Activated CD8-positive, alpha-beta memory T cell treated with anti-CD3 and anti-CD28 coated beads for 1 hour (primary cell): Measurements from ENCODE around the gene GPR132.

ENCODE experiments used
- DNase-seq, 2 donors: peaks; one replicate each; pipeline ENCODE4 v3.0.0-alpha.2; 2020; ENCODE audit warnings: low read depth in 1 of 2; ENCODE audit errors: extremely low read depth in 1 of 2

The GPR132 gene

GRCh38 chr14:105023144-105023543, 42.1 kb downstream of the GPR132 start:
- no peak for DNase-seq

DNA sequence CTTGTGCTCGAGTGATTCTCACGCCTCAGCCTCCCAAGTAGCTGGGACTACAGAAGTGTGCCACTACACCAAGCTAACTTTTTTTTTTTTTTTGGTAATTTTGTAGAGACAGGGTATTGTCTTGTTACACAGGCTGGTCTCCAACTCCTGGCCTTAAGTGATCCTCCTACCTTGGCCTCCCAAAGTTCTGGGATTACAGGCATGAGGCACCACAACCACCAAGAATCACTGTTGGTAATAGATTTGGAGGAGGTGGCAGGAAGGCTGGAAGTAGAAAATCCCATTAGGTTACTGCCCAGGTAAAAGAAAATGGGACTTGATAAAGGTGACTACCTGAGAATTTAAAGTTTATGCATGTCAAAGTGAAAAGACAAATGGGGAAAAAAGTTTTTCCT, 43.0 kb downstream of the GPR132 start:
- no peak for DNase-seq

DNA sequence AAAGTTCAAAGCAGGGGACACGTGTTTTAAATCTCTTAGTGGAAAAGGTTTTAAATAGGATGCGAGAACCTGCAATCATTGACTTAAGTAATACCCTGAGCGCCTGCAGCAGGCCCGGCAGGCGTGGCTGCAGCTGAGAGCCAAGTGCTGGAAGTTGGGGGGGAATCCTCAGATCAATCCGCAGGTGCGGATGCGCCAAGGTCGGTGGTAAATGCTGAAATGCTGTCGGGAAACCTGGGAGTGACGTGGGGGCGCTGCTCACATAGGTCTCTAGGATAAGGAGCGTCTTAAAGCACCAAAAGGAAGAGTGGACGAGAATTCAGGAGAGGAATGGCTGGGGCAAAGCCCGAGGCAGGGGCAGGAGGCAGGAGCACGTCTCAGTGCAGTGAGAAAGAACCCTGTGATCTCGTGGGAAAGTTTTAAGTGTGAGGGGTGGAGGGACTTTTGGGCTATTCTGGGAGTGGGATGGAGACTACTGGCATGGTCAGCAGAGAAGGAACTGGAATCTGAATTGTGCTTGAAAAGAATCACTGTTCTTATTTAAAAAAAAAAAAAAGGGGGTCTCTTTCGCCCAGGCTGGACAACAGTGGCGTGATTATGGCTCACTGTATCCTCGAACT, 43.5 kb downstream of the GPR132 start:
- no peak for DNase-seq

- DNase-seq: peak; percentile 93 to 98
Observed at GRCh38 chr14:105020815-105021655, 44.2 kb downstream of the GPR132 start, which contains the start of gene CDCA4. TSS of gene CDCA4 (minus strand) at chr14:105021083. CDS start at chr14:105011929, 9,154 bp downstream.

GRCh38 chr14:105019861-105020814, 45.1 kb downstream of the GPR132 start:
- DNase-seq: peak; percentile 18 to 43

DNA sequence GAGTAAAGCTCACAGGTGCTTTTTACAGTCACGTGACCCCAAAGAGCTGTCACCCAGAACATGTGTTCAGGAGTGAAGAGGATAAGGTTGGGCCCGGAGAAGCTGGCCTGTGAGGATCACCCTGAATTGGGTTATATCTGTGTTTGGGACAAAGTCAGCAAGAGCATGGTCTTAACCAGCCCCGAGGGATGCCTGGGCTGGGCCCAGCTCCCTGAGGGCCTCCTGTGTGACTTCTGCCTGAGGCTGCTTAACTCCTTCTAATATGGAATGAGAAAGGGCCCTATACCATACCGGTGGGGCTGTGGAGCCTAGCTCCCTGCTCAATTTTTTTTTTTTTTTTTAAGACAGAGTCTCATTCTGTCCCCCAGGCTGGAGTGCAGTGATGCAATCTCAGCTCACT, 46.8 kb downstream of the GPR132 start:
- no peak for DNase-seq

DNA sequence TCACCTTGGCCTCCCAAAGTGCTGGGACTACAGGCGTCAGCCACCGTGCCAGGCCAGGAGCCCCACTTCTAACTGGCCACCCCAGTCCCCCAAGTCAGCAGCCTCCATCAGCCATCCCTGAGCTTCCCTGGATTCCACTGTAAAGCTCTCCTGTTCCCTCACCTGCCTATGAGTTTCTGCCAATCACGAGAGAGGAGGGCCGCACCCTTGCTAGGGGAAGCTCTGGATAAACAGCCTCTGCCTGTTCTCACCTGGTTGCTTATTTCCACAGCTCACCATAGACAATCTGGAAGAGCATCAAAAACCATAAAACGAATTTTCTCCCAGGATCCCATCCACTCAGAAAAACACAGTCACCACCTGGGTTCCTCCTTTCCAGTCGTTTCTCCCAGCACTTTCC, 49.3 kb downstream of the GPR132 start:
- no peak for DNase-seq

GRCh38 chr14:105015242-105015641, 50.0 kb downstream of the GPR132 start:
- DNase-seq: no peak

GRCh38 chr14:105014631-105015030, 50.6 kb downstream of the GPR132 start:
- no peak for DNase-seq

GRCh38 chr14:105014032-105014431, 51.2 kb downstream of the GPR132 start:
- no peak for DNase-seq

- DNase-seq: no peak
Observed at GRCh38 chr14:105013150-105013785, 52.0 kb downstream of the GPR132 start.

DNA sequence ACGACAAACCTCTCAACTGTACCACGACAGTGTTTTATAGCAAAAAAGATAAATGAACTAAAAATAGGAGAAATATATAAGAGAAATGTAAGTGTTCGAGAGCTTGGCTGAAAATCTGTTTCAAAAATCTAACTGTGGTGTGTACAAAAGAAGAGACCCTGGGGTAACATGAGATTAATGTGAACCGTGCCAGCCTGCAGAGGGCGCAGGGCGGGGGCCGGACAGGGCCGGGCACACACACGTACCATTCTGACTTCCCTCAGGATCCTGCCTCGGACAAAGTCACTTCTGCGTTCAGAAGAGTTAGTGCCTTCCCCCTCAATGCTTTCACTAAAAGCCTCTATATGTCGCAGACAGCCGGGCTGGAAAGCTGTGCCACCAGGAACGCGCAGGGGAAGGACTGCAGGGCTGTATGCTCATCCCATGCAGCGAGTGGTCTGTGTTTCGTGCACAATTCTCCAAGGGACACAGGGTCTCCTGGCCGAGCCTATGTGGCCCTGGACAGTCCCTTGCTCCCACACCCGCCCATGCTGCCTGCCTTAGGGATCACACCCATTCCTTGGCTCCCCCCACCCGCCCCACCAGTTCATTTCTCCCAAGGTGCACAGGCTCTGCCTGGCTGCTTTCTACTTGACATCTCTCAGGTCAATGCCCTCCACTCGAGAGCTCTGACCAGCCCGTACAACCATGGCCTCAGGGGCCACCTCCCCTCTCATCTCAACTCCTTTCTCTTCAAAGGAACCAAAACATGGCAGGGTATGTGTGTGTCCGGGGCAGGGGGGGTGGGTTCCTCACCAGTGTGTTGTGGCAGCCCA, 52.9 kb downstream of the GPR132 start:
- DNase-seq: no peak

DNA sequence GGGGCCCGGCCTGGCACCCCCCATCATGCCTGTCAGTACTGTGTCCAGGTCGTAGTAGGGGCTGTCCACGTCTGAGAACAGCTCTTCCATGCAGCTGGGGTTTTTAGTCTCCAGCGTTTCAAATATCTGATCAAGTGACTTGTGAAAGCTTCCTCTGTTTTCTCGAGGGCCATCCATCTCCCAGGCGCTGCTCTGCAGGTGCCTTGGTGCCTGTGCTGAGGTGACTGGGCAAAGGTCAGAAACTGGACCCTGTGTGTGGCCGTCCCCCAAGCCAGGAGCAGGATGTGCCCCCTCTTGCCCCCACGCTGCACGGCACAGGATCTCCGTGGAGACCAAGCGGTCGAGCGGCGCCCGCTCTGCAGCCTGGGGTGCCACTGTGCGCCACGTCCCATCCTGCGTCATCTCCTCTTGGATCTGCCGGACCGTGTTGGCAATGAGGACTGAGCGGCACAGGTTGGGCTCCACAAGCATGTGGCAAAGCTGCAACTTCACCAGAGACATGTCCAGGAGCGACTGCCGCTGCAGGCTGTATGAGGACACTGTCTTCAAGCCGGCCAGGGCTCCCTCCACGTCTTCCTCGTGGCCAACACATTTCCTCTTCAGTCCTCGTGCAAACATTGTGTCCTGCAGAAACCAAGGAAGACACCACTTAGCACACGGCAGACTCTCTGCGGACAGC, 53.8 kb downstream of the GPR132 start:
- DNase-seq: no peak

- no peak for DNase-seq
Observed at GRCh38 chr14:105010891-105011291, 54.3 kb downstream of the GPR132 start.

DNA sequence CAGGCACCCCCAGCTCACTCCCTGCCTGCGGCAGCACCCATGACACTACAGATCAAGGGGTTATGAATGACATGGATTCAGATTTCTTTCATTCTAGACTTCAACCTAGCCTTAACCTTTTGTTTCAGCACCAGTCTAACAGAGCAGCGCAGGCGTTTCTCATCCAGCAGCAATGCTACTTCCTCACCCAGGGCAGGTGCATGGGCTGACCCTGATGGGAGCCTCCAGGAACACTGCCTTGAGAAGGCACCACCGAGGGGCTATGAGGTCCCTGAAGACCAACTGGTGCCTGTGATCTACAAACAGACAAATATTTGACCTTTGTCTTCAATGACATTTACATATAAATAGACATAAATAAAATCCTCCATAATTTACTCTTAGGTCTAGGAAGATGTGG, 55.1 kb downstream of the GPR132 start:
- no peak for DNase-seq

GRCh38 chr14:105007593-105008264, 57.5 kb downstream of the GPR132 start:
- no peak for DNase-seq

DNA sequence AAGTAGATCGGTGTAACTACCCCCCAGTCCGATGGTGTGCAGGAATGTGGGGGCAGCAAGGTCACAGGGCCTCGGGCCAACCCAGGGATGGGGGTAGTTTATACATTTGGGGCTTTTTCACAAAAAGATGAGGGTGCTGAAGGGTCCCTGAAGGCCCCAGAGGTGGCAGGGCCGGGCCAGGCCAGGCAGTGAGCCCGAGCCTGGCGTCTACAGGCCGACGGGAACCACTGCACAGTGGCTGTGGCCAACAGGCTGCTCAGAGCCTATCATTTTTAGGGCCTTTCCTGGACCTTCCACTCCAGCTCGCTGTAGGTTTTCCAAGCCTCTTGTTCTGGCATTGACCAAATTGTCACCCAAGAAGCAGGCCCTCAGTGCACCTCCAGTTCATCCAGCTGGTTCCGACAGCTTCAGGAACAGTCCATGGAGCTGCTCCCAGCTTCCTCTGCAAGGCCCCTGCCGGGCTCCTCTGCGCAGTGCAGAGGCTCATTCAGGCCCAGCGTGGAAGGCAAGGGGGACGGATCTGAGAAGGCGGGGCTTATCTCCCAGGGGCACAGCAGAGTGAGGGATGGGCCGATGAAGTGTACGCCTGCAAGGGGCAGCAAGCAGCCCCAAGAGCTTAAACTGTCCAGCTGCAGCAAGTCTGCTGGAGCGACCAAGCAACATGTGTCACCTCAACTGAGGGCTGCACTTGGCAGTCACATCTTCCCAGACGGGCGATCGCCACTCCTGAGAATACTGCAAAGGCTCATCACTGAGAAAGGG, 58.2 kb downstream of the GPR132 start:
- no peak for DNase-seq
